WI38 (cell line): ENCODE measurements around the gene CNTD1.
"Not testable (repeated sequence)": the region's sequence is repeated elsewhere in the genome, so short reads cannot be mapped to it uniquely, and the experiment has no call there.

Source experiments
- H3K4me3 ChIP-seq: 2 replicates; pipeline ENCODE4 v1.5.1; 2011; ENCODE audit warnings: low read depth, mild to moderate bottlenecking, control low read depth, low read length
- TF ChIP-seq, protein P1 (sequence below): IDR thresholded peaks from 2 replicates; pipeline ENCODE4 v1.5.1; 2012; ENCODE audit warnings: low read depth, mild to moderate bottlenecking, control low read depth, low read length

CNTD1 gene

DNA sequence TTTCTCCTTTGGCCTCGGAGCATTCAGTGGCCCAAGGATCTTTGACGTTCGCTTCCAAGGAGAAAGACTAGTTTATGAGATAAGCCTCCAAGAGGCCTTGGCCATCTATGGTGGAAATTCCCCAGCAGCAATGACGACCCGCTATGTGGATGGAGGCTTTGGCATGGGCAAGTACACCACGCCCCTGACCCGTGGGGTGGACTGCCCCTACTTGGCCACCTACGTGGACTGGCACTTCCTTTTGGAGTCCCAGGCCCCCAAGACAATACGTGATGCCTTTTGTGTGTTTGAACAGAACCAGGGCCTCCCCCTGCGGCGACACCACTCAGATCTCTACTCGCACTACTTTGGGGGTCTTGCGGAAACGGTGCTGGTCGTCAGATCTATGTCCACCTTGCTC lies 53.7 kb downstream of the CNTD1 start:
- TF ChIP-seq, protein P1, sequence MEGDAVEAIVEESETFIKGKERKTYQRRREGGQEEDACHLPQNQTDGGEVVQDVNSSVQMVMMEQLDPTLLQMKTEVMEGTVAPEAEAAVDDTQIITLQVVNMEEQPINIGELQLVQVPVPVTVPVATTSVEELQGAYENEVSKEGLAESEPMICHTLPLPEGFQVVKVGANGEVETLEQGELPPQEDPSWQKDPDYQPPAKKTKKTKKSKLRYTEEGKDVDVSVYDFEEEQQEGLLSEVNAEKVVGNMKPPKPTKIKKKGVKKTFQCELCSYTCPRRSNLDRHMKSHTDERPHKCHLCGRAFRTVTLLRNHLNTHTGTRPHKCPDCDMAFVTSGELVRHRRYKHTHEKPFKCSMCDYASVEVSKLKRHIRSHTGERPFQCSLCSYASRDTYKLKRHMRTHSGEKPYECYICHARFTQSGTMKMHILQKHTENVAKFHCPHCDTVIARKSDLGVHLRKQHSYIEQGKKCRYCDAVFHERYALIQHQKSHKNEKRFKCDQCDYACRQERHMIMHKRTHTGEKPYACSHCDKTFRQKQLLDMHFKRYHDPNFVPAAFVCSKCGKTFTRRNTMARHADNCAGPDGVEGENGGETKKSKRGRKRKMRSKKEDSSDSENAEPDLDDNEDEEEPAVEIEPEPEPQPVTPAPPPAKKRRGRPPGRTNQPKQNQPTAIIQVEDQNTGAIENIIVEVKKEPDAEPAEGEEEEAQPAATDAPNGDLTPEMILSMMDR, result no peak
- H3K4me3 ChIP-seq, result no peak overlapping the region

DNA sequence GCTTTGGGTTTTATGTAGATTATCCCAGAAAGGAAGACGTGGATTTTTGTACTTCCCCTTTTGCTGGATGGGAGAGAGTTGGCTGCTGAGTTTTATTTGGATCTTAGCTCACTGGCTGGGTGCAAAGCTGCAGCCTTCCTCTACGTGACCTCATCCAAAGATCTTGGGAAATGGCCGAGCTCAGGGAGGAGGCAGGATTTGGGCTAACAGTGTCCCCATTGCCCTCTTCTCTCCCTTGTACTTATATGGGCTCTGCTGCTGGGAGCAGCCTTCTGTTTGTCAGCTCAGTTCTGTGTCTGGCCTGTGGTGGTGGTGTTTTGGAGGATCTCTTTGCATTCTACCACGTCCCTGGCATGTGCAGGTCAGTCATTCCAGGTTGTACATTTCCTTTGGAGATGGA lies 54.3 kb downstream of the CNTD1 start:
- TF ChIP-seq, protein P1, result no peak
- H3K4me3 ChIP-seq, result no peak overlapping the region

DNA sequence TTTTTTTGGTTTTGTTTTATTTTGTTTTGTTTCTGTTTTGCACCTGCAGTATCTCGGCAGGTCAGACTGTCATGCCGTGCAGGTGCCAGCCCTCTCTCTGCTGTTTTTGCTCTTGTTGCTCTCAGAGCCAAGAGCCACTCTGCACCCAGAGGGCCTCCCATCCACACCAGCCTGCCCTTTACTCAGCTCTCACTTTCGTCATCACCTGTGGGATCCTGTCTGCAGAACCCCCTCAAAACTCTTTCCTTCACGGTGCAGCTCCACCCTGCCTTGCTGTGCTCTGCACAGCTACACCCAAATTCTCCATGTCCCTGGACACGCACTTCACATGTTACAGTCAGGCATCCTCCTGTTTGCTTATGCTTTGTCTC lies 54.9 kb downstream of the CNTD1 start:
- TF ChIP-seq, protein P1, result no peak
- H3K4me3 ChIP-seq, result no peak overlapping the region

DNA sequence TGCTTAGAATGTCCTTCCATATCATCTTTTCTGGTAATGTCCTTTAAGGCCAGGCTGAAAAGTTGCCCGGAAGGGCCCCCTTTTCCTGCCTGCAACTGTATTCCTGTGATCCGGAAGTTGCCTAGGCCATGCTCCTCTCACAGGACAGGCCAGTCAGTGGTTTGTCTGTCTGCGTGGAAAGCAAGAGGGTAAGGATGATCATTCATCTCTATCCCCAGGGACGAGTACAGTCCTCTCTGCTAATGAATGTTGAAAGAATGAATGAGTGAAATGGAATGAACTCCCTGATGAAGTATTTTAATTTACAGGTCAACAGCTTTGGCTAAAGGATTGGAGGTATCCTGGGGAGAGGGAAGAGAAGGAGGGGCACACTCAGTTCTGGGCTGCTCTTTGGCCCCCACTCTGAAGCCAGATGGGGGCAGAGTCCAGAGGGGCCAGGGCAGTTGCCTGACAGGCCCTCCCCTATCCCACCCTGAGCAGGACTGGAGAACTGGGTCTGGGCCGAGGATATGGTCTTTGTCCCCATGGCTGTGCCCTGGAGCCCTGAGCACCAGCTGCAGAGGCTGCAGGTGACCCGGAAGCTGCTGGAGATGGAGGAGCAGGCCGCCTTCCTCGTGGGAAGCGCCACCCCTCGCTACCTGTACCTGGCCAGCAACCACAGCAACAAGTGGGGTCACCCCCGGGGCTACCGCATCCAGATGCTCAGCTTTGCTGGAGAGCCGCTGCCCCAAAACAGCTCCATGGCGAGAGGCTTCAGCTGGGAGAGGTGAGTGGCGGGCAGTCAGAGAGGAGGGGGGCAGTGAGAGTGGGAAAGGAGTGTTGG lies 55.5 kb downstream of the CNTD1 start:
- no peak overlapping the region for H3K4me3 ChIP-seq
- TF ChIP-seq, protein P1, result no peak

DNA sequence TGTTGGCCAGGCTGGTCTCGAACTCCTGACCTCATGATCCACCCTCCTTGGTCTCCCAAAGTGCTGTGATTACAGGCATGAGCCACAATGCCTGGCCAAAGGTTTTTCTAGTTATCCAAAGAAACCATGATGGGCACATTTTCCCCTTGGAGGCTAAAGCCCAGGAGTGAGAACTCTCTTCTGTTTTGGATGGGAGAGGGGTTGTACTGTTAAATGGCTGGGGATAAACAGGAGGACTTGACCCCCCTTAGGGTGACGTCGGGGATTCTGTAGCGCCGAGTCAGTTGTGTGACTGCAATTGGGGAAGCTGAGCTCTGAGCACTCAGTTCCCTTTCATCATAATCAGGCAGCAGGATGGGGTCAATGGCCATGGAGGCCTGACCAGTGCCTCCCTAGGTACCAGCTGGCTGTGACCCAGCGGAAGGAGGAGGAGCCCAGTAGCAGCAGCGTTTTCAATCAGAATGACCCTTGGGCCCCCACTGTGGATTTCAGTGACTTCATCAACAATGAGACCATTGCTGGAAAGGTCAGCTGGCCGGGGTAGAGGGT lies 56.5 kb downstream of the CNTD1 start:
- no peak overlapping the region for H3K4me3 ChIP-seq
- TF ChIP-seq, protein P1, result no peak

DNA sequence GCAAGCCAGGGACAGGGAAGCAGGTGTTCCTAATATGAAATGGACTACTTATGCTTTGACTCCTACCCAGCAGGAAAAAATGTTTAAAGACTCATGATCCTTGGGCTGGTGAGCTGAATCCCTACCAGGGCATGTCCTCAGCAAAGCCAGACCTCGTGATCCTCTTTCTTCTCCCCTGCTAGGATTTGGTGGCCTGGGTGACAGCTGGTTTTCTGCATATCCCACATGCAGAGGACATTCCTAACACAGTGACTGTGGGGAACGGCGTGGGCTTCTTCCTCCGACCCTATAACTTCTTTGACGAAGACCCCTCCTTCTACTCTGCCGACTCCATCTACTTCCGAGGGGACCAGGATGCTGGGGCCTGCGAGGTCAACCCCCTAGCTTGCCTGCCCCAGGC lies 57.4 kb downstream of the CNTD1 start:
- not testable (repeated sequence) for H3K4me3 ChIP-seq

DNA sequence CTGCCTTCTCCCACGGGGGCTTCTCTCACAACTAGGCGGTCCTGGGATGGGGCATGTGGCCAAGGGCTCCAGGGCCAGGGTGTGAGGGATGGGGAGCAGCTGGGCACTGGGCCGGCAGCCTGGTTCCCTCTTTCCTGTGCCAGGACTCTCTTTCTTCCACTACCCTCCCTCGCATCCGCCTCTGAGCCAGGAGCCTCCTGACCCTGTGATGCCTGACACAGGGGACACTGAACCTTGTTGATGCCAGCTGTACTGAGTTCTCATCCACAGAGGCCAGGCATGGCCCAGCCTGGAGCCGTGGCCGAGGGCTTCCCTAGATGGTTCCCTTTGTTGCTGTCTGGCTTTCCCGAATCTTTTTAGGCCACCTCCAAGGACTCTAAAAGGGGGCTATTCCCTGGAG lies 57.9 kb downstream of the CNTD1 start:
- not testable (repeated sequence) for H3K4me3 ChIP-seq

DNA sequence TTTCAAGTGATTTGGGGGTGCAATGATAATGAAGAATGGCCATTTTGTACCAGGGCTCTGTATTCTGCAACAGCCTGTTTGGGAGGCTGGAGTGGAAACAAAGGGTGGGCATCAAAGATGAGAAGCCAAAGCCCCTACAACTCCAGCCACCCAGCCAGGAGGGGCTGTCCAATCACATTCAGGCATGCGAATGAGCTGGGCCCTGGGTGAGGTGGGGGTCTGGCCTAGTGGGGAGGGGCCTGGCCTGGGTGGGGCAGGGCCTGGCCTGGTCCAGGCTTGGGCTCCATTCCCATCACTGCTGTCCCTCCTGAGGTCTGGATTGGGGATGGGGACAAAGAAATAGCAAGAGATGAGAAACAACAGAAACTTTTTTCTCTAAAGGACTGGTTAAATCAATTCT lies 58.7 kb downstream of the CNTD1 start:
- no peak overlapping the region for H3K4me3 ChIP-seq
- TF ChIP-seq, protein P1, result no peak
